Endothelial cell of umbilical vein (primary cell): ENCODE measurements around the gene PIK3R2.

Experiments used
- CTCF ChIP-seq, 2 donors: IDR thresholded peaks; 1 replicate in 1 of 2; 2 replicates in 1 of 2; pipeline ENCODE4 v1.5.1; 2011; ENCODE audit warnings: low read length in 2 of 2, mild to moderate bottlenecking in 2 of 2, moderate library complexity in 2 of 2, control low read depth in 1 of 2, inconsistent platforms in 1 of 2, low read depth in 1 of 2; ENCODE audit not compliant: insufficient read depth in 1 of 2; ENCODE audit errors: extremely low read depth in 1 of 2
- EZH2 ChIP-seq: IDR thresholded peaks from 2 replicates; pipeline ENCODE4 v1.6.1; 2012; ENCODE audit warnings: borderline replicate concordance, low read depth, mild to moderate bottlenecking, moderate library complexity, low read length, inconsistent platforms; ENCODE audit not compliant: severe bottlenecking
- GATA2 ChIP-seq: IDR thresholded peaks from 2 replicates; pipeline ENCODE4 v1.7.0; 2011; ENCODE audit warnings: low read depth, mild to moderate bottlenecking, moderate library complexity, mixed read lengths, low read length; ENCODE audit not compliant: insufficient read length, insufficient read depth
- JUN ChIP-seq: IDR thresholded peaks from 2 replicates; pipeline ENCODE4 v1.6.1; 2011; ENCODE audit warnings: borderline replicate concordance, low read depth; ENCODE audit not compliant: insufficient read length, insufficient read depth
- MAX ChIP-seq: IDR thresholded peaks from 2 replicates; pipeline ENCODE4 v1.6.1; 2011; ENCODE audit not compliant: insufficient read depth, insufficient read length
- MYC ChIP-seq: IDR thresholded peaks from one replicate; pipeline ENCODE4 v1.6.1; 2011; ENCODE audit warnings: mild to moderate bottlenecking, low read depth, low read length
- POLR2A ChIP-seq: IDR thresholded peaks from 2 replicates; pipeline ENCODE4 v1.6.1; 2012; ENCODE audit warnings: low read depth, mild to moderate bottlenecking, control low read depth, low read length
- POLR2AphosphoS5 ChIP-seq: IDR thresholded peaks from 2 replicates; pipeline ENCODE4 v1.6.1; 2012; ENCODE audit warnings: low read depth, mild to moderate bottlenecking, control low read depth, low read length, moderate library complexity; ENCODE audit not compliant: insufficient read depth

GRCh38 chr19:18202778-18203407 is 49.9 kb downstream of the PIK3R2 start:
- TF ChIP-seq EZH2: no peak
- no peak for TF ChIP-seq MAX
- TF ChIP-seq CTCF (IDR thresholded peaks at IDR 0.05; ENCODE audit: extremely low read depth in 1 of 2, insufficient read depth in 1 of 2, low read depth in 1 of 2, low read length in 2 of 2): no peak
- TF ChIP-seq POLR2A: no peak
- TF ChIP-seq POLR2AphosphoS5: no peak
- TF ChIP-seq MYC: no peak
- TF ChIP-seq GATA2: no peak
- no peak for TF ChIP-seq JUN
